H1 (cell line): ENCODE results near the gene LNPK.

Source experiments
- CEBPB ChIP-seq: IDR thresholded peaks from 2 replicates; pipeline ENCODE4 v1.6.1; 2012; ENCODE audit warnings: low read depth, low read length
- EGR1 ChIP-seq: IDR thresholded peaks from 2 replicates; pipeline ENCODE4 v1.6.1; 2011; ENCODE audit warnings: low read depth, low read length, borderline replicate concordance
- JUN ChIP-seq: IDR thresholded peaks from 2 replicates; pipeline ENCODE4 v1.6.1; 2011; ENCODE audit warnings: low read depth, mild to moderate bottlenecking, improper control_type of control experiment, low read length
- JUND ChIP-seq: IDR thresholded peaks from 2 replicates; pipeline ENCODE4 v1.6.1; 2011; ENCODE audit warnings: mild to moderate bottlenecking, improper control_type of control experiment, low read length
- KDM5A ChIP-seq: fragments of 200-600 bp; IDR thresholded peaks from 2 replicates; pipeline ENCODE4 v1.7.1; 2012; ENCODE audit warnings: mild to moderate bottlenecking, low read length, inconsistent platforms, mixed read lengths
- NANOG ChIP-seq: IDR thresholded peaks from 2 replicates; pipeline ENCODE4 v1.6.1; 2011; ENCODE audit warnings: low read length, low read depth, mild to moderate bottlenecking, inconsistent platforms; ENCODE audit not compliant: insufficient read depth, poor library complexity, severe bottlenecking
- POLR2A ChIP-seq, 2 experiments: IDR thresholded peaks; 1 replicate in 1 of 2; 2 replicates in 1 of 2; pipeline ENCODE4 v1.6.1; 2011; ENCODE audit warnings: low read depth in 2 of 2, low read length in 2 of 2, mild to moderate bottlenecking in 2 of 2; ENCODE audit errors: control extremely low read depth in 1 of 2
- POLR2AphosphoS5 ChIP-seq: IDR thresholded peaks from 2 replicates; pipeline ENCODE4 v1.6.1; 2011; ENCODE audit warnings: low read depth, low read length
- TF ChIP-seq, protein P1 (sequence below), 3 experiments: IDR thresholded peaks; 1 replicate in 2 of 3; 2 replicates in 1 of 3; pipeline versions ENCODE4 v1.5.1 to v1.6.1; 2011; ENCODE audit warnings: low read length in 3 of 3, mild to moderate bottlenecking in 3 of 3, inconsistent platforms in 2 of 3, low read depth in 1 of 3, moderate library complexity in 1 of 3; ENCODE audit not compliant: insufficient read depth in 1 of 3; ENCODE audit errors: control extremely low read depth in 1 of 3

DNA sequence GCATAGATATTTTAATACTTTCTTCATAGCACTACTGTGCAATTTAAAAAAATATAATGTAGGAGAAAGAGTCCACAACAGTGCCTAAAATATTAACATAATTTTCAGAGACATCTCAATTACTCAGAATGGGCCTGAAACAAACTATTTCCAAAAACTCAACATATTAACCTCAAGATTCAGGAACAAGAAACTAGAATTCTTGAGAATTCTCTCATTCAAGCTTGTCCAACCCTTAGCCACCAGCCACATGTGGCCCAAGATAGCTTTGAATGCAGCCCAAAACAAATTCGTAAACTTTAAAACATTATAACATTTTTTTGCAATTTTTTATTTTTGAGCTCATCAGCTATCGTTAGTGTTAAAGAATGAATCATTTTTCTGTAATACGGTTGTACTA lies 35.2 kb downstream of the LNPK start:
- TF ChIP-seq POLR2AphosphoS5 = no peak
- TF ChIP-seq POLR2A (IDR thresholded peaks at IDR 0.05; ENCODE audit: control extremely low read depth in 1 of 2, low read depth in 2 of 2, low read length in 2 of 2) = no peak
- TF ChIP-seq, protein P1, sequence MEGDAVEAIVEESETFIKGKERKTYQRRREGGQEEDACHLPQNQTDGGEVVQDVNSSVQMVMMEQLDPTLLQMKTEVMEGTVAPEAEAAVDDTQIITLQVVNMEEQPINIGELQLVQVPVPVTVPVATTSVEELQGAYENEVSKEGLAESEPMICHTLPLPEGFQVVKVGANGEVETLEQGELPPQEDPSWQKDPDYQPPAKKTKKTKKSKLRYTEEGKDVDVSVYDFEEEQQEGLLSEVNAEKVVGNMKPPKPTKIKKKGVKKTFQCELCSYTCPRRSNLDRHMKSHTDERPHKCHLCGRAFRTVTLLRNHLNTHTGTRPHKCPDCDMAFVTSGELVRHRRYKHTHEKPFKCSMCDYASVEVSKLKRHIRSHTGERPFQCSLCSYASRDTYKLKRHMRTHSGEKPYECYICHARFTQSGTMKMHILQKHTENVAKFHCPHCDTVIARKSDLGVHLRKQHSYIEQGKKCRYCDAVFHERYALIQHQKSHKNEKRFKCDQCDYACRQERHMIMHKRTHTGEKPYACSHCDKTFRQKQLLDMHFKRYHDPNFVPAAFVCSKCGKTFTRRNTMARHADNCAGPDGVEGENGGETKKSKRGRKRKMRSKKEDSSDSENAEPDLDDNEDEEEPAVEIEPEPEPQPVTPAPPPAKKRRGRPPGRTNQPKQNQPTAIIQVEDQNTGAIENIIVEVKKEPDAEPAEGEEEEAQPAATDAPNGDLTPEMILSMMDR (IDR thresholded peaks at IDR 0.05; ENCODE audit: control extremely low read depth in 1 of 3, insufficient read depth in 1 of 3, low read depth in 1 of 3, low read length in 3 of 3) = no peak
- no peak for TF ChIP-seq JUND
- TF ChIP-seq JUN = no peak
- TF ChIP-seq CEBPB = no peak
- no peak for TF ChIP-seq NANOG
- TF ChIP-seq KDM5A = no peak
- TF ChIP-seq EGR1 = no peak
